GM23338 (cell line): ENCODE results near the gene SNX5. TPM values are rescaled to one million over a fixed set of nuclear protein-coding genes. Genes with fewer than 3 reads are reported as not detected.
"Not testable (repeated sequence)": the region's sequence is repeated elsewhere in the genome, so short reads cannot be mapped to it uniquely, and the experiment has no call there.

Source experiments
- ATAC-seq: fragments of 200-7000 bp; cut with Tn5 transposase; 3 replicates; pipeline ENCODE4 v1.9.1; 2020
- DNase-seq: peaks from one replicate; pipeline ENCODE4 v3.0.0-alpha.2; 2015; ENCODE audit warnings: low spot score
- H2AFZ ChIP-seq: fragments of 200-600 bp; sonication (generic); 2 replicates; pipeline ENCODE4 v1.8.0; 2016; ENCODE audit warnings: antibody characterized with exemption, mild to moderate bottlenecking, moderate library complexity
- H3F3A ChIP-seq: fragments of 200-600 bp; sonication (generic); replicated peaks from 2 replicates; pipeline ENCODE4 v1.8.0; 2017; ENCODE audit warnings: antibody characterized with exemption, mixed run types, low read depth
- H3K27ac ChIP-seq: fragments of 200-600 bp; sonication (generic); 2 replicates; pipeline ENCODE4 v1.6.1; 2016; ENCODE audit warnings: low read depth
- H3K27me3 ChIP-seq: fragments of 200-600 bp; sonication (generic); 2 replicates; pipeline ENCODE4 v1.8.0; 2016; ENCODE audit warnings: mild to moderate bottlenecking, mixed run types, moderate library complexity; ENCODE audit not compliant: insufficient read depth
- H3K36me3 ChIP-seq: fragments of 200-600 bp; sonication (generic); 2 replicates; pipeline ENCODE4 v1.8.0; 2016; ENCODE audit warnings: mild to moderate bottlenecking; ENCODE audit not compliant: insufficient read depth
- H3K4me1 ChIP-seq: fragments of 200-600 bp; sonication (generic); 2 replicates; pipeline ENCODE4 v1.8.0; 2016; ENCODE audit warnings: mild to moderate bottlenecking, moderate library complexity; ENCODE audit not compliant: insufficient read depth
- H3K4me2 ChIP-seq: fragments of 200-600 bp; sonication (generic); 2 replicates; pipeline ENCODE4 v1.7.1; 2017; ENCODE audit warnings: mixed run types
- H3K4me3 ChIP-seq: fragments of 200-600 bp; sonication (generic); 2 replicates; pipeline ENCODE4 v1.6.1; 2016; ENCODE audit warnings: mixed run types
- H3K79me2 ChIP-seq: fragments of 200-600 bp; sonication (generic); replicated peaks from 2 replicates; pipeline ENCODE4 v1.8.0; 2017; ENCODE audit warnings: mild to moderate bottlenecking; ENCODE audit not compliant: insufficient read depth
- H3K9me2 ChIP-seq: fragments of 200-600 bp; sonication (generic); 2 replicates; pipeline ENCODE4 v1.8.0; 2017; ENCODE audit not compliant: insufficient read depth
- H4K20me1 ChIP-seq: fragments of 200-600 bp; sonication (generic); replicated peaks from 2 replicates; pipeline ENCODE4 v1.8.0; 2017; ENCODE audit warnings: mild to moderate bottlenecking; ENCODE audit not compliant: insufficient read depth
- H3K27ac Mint-ChIP-seq: 2 replicates; pipeline ENCODE4 v1.8.0; 2020; ENCODE audit warnings: inconsistent platforms, mild to moderate bottlenecking, moderate library complexity, mixed read lengths
- H3K27me3 Mint-ChIP-seq: 3 replicates; pipeline ENCODE4 v1.8.0; 2022; ENCODE audit warnings: low read depth, mild to moderate bottlenecking, moderate library complexity, mixed read lengths, inconsistent platforms; ENCODE audit not compliant: insufficient read depth, poor library complexity
- H3K36me3 Mint-ChIP-seq: 3 replicates; pipeline ENCODE4 v1.8.0; 2021; ENCODE audit warnings: low read depth, mild to moderate bottlenecking, inconsistent platforms, moderate library complexity, mixed read lengths
- H3K4me1 Mint-ChIP-seq: 3 replicates; pipeline ENCODE4 v1.8.0; 2020; ENCODE audit warnings: mild to moderate bottlenecking, inconsistent platforms, mixed read lengths
- H3K4me3 Mint-ChIP-seq: 3 replicates; pipeline ENCODE4 v1.8.0; 2021; ENCODE audit warnings: moderate library complexity, mild to moderate bottlenecking, inconsistent platforms, mixed read lengths
- H3K9me3 Mint-ChIP-seq: 3 replicates; pipeline ENCODE4 v1.8.0; 2020; ENCODE audit warnings: moderate library complexity, mild to moderate bottlenecking, inconsistent platforms, mixed read lengths
- EZH2 ChIP-seq: fragments of 200-600 bp; sonication (generic); IDR thresholded peaks from one replicate; pipeline ENCODE4 v1.8.0; 2017; ENCODE audit warnings: antibody characterized with exemption, mild to moderate bottlenecking, low read depth; ENCODE audit not compliant: unreplicated experiment
- JUNB ChIP-seq: IDR thresholded peaks from one replicate; pipeline ENCODE4 v1.6.1; 2016; ENCODE audit warnings: antibody characterized with exemption; ENCODE audit not compliant: unreplicated experiment
- NANOG ChIP-seq: IDR thresholded peaks from 2 replicates; pipeline ENCODE4 v1.6.1; 2016; ENCODE audit warnings: antibody characterized with exemption, borderline replicate concordance
- STAT1 ChIP-seq: IDR thresholded peaks from one replicate; pipeline ENCODE4 v1.6.1; 2016; ENCODE audit warnings: antibody characterized with exemption; ENCODE audit not compliant: unreplicated experiment
- ZNF114 ChIP-seq: fragments of 250-450 bp; sonication (Bioruptor Pico); IDR thresholded peaks from 2 replicates; pipeline ENCODE4 v1.5.0; 2020; ENCODE audit warnings: mild to moderate bottlenecking, moderate library complexity
- polyA plus RNA-seq: library from polyadenylated mRNA; unstranded; fragments of >200 nt; fragmentation: Nextera tagmentation; extraction: Ambion mirVana; gene quantifications from 2 replicates; pipeline ENCODE4 v1.2.1, GENCODE V29; 2016
- total RNA-seq: library from RNA; depleted of rRNA; stranded (reverse); fragments of >200 nt; shearing (Covaris generic); gene quantifications from 2 replicates; pipeline ENCODE4 v1.2.3, GENCODE V29; 2014
- TF ChIP-seq, protein P1 (sequence below), 2 experiments: fragments of 200-600 bp in 1 of 2; sonication (generic) in 1 of 2; conservative IDR thresholded peaks; 2 replicates each; pipeline versions ENCODE4 v1.5.1 to v1.6.1; 2016 to 2017; ENCODE audit warnings: antibody characterized with exemption in 2 of 2, low read depth in 2 of 2, mild to moderate bottlenecking in 2 of 2, moderate library complexity in 1 of 2
- TF ChIP-seq, protein P2 (sequence below): fragments of 250-450 bp; sonication (Bioruptor Pico); IDR thresholded peaks from 2 replicates; pipeline ENCODE4 v1.5.0; 2020; ENCODE audit warnings: mild to moderate bottlenecking, moderate library complexity

The SNX5 gene
- total and polyA plus RNA-seq, 2 experiments from 2014 or later = 167 to 287 TPM

DNA sequence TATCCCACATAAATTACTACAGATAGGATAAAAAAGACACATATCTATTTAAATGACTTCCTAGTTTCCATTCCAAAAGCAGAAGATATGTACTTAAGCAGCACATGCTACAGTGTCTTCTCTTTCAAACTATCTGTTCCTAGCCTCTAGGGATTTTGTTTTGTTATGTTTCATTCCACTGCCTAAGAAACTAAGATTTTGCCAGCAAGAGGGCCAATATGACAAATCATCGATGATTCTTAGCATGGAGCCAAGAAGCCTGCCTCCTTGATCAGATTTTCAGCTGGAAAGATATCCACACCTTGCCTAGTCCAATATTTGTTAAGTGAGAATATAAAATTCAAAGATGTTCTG is 7.0 kb downstream of the SNX5 start (continued):
- TF ChIP-seq ZNF114 (CRISPR knock-in tag) = no peak

DNA sequence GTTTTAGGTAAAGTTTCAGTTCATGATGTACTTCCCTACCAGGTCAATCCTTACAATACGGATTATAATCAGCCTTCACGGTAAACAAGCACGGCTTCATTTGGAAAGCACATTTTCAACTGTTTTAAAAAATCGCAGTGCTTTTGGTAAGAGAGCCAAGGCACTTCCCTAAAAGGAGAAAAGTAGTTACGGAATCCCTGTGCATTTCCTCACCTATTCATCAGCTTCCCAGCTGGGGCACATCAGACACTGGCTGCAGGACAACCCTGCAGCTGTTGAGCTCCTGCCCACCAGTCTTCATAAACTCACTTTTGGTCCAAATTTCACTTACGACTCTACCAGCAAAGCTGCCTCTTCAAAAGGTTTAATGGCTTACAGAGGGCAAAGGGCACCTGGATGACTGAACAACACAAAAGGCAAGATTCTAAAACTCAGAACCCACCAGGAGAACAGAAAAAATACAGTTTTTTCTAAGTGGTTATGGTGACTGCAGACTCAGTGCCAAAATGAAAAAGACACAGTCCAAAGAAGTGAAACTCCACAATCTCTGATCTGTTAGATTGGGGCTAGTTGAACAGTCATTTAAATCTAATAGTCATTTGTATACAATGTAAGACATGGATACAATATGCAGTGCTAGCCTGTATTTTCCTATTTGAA is 7.5 kb downstream of the SNX5 start:
- 0 out of 2 replicates have a peak, but pooled peaks cover 3% of the 10 kb centered on the region for H3F3A ChIP-seq
- H3K27me3 ChIP-seq = no peaks in the 10 kb centered on the region
- ATAC-seq (no peak), DNase-seq (no peak)
- TF ChIP-seq ZNF114 (CRISPR knock-in tag) (no peak), JUNB (no peak), EZH2 (no peak), STAT1 (no peak), NANOG (no peak)
- TF ChIP-seq, protein P1, sequence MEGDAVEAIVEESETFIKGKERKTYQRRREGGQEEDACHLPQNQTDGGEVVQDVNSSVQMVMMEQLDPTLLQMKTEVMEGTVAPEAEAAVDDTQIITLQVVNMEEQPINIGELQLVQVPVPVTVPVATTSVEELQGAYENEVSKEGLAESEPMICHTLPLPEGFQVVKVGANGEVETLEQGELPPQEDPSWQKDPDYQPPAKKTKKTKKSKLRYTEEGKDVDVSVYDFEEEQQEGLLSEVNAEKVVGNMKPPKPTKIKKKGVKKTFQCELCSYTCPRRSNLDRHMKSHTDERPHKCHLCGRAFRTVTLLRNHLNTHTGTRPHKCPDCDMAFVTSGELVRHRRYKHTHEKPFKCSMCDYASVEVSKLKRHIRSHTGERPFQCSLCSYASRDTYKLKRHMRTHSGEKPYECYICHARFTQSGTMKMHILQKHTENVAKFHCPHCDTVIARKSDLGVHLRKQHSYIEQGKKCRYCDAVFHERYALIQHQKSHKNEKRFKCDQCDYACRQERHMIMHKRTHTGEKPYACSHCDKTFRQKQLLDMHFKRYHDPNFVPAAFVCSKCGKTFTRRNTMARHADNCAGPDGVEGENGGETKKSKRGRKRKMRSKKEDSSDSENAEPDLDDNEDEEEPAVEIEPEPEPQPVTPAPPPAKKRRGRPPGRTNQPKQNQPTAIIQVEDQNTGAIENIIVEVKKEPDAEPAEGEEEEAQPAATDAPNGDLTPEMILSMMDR (conservative IDR thresholded peaks at IDR 0.05; ENCODE audit: low read depth in 2 of 2) = no peak
- TF ChIP-seq, protein P2, sequence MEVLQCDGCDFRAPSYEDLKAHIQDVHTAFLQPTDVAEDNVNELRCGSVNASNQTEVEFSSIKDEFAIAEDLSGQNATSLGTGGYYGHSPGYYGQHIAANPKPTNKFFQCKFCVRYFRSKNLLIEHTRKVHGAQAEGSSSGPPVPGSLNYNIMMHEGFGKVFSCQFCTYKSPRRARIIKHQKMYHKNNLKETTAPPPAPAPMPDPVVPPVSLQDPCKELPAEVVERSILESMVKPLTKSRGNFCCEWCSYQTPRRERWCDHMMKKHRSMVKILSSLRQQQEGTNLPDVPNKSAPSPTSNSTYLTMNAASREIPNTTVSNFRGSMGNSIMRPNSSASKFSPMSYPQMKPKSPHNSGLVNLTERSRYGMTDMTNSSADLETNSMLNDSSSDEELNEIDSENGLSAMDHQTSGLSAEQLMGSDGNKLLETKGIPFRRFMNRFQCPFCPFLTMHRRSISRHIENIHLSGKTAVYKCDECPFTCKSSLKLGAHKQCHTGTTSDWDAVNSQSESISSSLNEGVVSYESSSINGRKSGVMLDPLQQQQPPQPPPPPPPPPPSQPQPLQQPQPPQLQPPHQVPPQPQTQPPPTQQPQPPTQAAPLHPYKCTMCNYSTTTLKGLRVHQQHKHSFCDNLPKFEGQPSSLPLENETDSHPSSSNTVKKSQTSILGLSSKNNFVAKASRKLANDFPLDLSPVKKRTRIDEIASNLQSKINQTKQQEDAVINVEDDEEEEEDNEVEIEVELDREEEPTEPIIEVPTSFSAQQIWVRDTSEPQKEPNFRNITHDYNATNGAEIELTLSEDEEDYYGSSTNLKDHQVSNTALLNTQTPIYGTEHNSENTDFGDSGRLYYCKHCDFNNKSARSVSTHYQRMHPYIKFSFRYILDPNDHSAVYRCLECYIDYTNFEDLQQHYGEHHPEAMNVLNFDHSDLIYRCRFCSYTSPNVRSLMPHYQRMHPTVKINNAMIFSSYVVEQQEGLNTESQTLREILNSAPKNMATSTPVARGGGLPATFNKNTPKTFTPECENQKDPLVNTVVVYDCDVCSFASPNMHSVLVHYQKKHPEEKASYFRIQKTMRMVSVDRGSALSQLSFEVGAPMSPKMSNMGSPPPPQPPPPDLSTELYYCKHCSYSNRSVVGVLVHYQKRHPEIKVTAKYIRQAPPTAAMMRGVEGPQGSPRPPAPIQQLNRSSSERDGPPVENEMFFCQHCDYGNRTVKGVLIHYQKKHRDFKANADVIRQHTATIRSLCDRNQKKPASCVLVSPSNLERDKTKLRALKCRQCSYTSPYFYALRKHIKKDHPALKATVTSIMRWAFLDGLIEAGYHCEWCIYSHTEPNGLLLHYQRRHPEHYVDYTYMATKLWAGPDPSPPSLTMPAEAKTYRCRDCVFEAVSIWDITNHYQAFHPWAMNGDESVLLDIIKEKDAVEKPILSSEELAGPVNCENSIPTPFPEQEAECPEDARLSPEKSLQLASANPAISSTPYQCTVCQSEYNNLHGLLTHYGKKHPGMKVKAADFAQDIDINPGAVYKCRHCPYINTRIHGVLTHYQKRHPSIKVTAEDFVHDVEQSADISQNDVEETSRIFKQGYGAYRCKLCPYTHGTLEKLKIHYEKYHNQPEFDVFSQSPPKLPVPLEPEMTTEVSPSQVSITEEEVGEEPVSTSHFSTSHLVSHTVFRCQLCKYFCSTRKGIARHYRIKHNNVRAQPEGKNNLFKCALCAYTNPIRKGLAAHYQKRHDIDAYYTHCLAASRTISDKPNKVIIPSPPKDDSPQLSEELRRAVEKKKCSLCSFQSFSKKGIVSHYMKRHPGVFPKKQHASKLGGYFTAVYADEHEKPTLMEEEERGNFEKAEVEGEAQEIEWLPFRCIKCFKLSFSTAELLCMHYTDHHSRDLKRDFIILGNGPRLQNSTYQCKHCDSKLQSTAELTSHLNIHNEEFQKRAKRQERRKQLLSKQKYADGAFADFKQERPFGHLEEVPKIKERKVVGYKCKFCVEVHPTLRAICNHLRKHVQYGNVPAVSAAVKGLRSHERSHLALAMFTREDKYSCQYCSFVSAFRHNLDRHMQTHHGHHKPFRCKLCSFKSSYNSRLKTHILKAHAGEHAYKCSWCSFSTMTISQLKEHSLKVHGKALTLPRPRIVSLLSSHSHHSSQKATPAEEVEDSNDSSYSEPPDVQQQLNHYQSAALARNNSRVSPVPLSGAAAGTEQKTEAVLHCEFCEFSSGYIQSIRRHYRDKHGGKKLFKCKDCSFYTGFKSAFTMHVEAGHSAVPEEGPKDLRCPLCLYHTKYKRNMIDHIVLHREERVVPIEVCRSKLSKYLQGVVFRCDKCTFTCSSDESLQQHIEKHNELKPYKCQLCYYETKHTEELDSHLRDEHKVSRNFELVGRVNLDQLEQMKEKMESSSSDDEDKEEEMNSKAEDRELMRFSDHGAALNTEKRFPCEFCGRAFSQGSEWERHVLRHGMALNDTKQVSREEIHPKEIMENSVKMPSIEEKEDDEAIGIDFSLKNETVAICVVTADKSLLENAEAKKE (CRISPR knock-in tag) = no peak
- H2AFZ ChIP-seq = no peak overlapping the region
- peaks cover 100% of the 10 kb centered on the region for H3K79me2 ChIP-seq
- H3K27ac ChIP-seq = peak overlapping the region; percentile 43
- no peak overlapping the region; the same call in none of the 2 replicates for H3K27ac Mint-ChIP-seq
- H3K4me3 Mint-ChIP-seq = peak overlapping the region; percentile 54
- peak overlapping the region; percentile 27 for H3K4me3 ChIP-seq
- no peaks in the 10 kb centered on the region for H3K9me2 ChIP-seq
- H3K36me3 Mint-ChIP-seq = peaks cover 75% of the 10 kb centered on the region
- H3K4me1 Mint-ChIP-seq = peaks cover 75% of the 10 kb centered on the region
- H3K4me1 ChIP-seq = peaks cover 67% of the 10 kb centered on the region
- H3K27me3 Mint-ChIP-seq = peaks cover 9% of the 10 kb centered on the region
- peaks cover 92% of the 10 kb centered on the region for H4K20me1 ChIP-seq
- peak overlapping the region; percentile 42; the same call in 1 of the 2 replicates for H3K4me2 ChIP-seq
- no peaks in the 10 kb centered on the region; the same call in 2 of the 3 replicates for H3K9me3 Mint-ChIP-seq
- no peaks in the 10 kb centered on the region for H3K36me3 ChIP-seq

DNA sequence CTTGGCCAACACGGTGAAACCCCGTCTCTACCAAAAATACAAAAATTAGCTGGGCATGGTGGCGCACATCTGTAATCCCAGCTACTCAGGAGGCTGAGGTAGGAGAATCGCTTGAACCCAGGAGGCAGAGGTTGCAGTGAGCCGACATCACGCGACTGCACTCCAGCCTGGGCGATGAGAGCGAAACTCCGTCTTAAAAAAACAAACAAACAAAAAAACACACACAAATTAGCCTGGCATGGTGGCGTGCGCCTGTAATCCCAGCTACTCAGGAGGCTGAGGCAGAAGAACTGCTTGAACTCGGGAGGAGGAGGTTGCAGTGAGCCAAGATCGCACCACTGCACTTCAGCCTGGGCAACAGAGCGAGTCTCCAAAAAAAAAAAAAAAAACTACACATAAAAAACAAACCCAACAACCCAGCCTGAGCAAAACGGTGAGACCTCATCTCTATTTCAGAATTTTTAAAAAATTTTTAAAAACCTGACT is 8.2 kb downstream of the SNX5 start:
- Mint-ChIP-seq H3K4me3 (peak overlapping the region; percentile 54; the same call in 1 of the 3 replicates), H3K4me1 (peaks cover 68% of the 10 kb centered on the region), H3K27ac (peak overlapping the region; percentile 83), H3K36me3 (peaks cover 75% of the 10 kb centered on the region), H3K27me3 (peaks cover 11% of the 10 kb centered on the region)
- not testable (repeated sequence) for DNase-seq, H3K27me3 ChIP-seq, H3F3A ChIP-seq, H3K9me2 ChIP-seq, H3K36me3 ChIP-seq, ATAC-seq, H2AFZ ChIP-seq, H3K9me3 Mint-ChIP-seq, H3K4me3 ChIP-seq
- Histone ChIP-seq H3K27ac (peak overlapping the region; percentile 43), H3K4me1 (peaks cover 61% of the 10 kb centered on the region), H3K4me2 (peak overlapping the region; percentile 53; the same call in 1 of the 2 replicates), H3K79me2 (peaks cover 100% of the 10 kb centered on the region), H4K20me1 (peaks cover 92% of the 10 kb centered on the region)
